ENCODE measurements around the gene RTN4RL2. TPM values are rescaled to one million over a fixed set of nuclear protein-coding genes. Genes with fewer than 3 reads are reported as not detected.

RTN4RL2 gene
- total RNA-seq, 1 experiment from 2014 or later: 4.6 TPM

DNA sequence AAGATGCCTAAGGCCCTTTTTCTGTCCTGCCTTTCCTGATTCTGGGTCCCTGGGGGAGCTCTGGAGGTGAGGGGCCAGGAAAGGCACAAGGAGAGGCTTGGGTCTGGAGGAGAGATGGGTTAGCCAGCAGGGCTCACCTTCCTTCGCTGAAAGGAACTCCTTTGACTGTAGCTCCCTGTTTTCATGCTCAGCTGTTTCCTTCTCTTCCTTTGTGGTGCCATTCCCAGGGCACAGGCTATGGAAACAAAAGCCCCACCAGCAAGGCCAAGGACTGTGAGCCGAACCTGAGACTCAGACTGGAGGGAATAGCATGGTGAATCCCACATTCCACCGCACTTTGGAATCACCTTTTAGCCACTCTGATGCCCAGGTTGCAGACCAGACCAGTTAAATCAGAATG, 43.9 kb upstream of the RTN4RL2 start:
- no peak for TF ChIP-seq EZH2 (IDR thresholded peaks at IDR 0.05; ENCODE audit: low read depth)
- TF ChIP-seq, protein P1, sequence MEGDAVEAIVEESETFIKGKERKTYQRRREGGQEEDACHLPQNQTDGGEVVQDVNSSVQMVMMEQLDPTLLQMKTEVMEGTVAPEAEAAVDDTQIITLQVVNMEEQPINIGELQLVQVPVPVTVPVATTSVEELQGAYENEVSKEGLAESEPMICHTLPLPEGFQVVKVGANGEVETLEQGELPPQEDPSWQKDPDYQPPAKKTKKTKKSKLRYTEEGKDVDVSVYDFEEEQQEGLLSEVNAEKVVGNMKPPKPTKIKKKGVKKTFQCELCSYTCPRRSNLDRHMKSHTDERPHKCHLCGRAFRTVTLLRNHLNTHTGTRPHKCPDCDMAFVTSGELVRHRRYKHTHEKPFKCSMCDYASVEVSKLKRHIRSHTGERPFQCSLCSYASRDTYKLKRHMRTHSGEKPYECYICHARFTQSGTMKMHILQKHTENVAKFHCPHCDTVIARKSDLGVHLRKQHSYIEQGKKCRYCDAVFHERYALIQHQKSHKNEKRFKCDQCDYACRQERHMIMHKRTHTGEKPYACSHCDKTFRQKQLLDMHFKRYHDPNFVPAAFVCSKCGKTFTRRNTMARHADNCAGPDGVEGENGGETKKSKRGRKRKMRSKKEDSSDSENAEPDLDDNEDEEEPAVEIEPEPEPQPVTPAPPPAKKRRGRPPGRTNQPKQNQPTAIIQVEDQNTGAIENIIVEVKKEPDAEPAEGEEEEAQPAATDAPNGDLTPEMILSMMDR (conservative IDR thresholded peaks at IDR 0.05): no peak
- no peak for DNase-seq
- Histone ChIP-seq H4K20me1 (ENCODE audit: insufficient read depth) (no peaks in the 10 kb centered on the region), H3K27ac (no peak overlapping the region), H2AFZ (no peak overlapping the region), H3K4me2 (no peak overlapping the region), H3K9me2 (ENCODE audit: insufficient read depth) (no peaks in the 10 kb centered on the region), H3K27me3 (ENCODE audit: insufficient read depth, low read depth) (no peaks in the 10 kb centered on the region), H3F3A (ENCODE audit: insufficient read depth, low read depth) (peaks cover 28% of the 10 kb centered on the region; the same call in 1 of the 2 replicates), H3K36me3 (ENCODE audit: low read depth) (peaks cover 56% of the 10 kb centered on the region), H3K4me1 (replicated peaks; ENCODE audit: insufficient read depth) (no peaks in the 10 kb centered on the region), H3K79me2 (ENCODE audit: low read depth) (0 out of 2 replicates have a peak, but pooled peaks cover 3% of the 10 kb centered on the region), H3K4me3 (no peak overlapping the region), H3K9me3 (ENCODE audit: insufficient read depth, low read depth) (no peaks in the 10 kb centered on the region)
- intact Hi-C loops (cut with micrococcal nuclease; ENCODE audit: unreplicated experiment): no loop called here
- POLR2A ChIA-PET (ENCODE audit: unreplicated experiment): no interaction called here
- CTCF ChIA-PET: no interaction called here
- no TSS peak for BruUV-seq (replicated peaks)

DNA sequence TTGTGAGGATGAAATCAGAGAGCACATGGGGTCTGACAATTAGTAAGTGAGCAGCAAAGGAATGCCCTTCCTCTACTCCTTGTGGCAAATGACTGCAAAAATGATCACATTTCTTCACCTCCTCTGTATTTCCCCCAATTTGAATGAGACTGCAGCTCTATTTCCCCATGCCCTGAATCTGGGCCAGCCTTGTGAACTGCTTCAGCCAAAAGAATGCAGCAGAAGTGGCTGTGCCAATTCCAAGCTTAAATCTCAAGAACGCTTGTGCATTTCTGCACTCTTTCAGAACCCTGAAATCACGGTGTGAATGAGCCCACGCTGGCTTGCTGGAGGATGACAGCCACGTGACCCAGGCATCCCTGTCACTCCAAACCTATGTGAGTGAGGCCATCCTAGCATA, 43.3 kb upstream of the RTN4RL2 start:
- intact Hi-C loops (cut with micrococcal nuclease; ENCODE audit: unreplicated experiment): no loop called here
- ChIA-PET POLR2A (ENCODE audit: unreplicated experiment) (no interaction called here), CTCF (no interaction called here)
- Histone ChIP-seq H3K79me2 (ENCODE audit: low read depth) (peaks cover 9% of the 10 kb centered on the region; the same call in 1 of the 2 replicates), H3K9me2 (ENCODE audit: insufficient read depth) (no peaks in the 10 kb centered on the region), H4K20me1 (ENCODE audit: insufficient read depth) (no peaks in the 10 kb centered on the region), H3K36me3 (ENCODE audit: low read depth) (peaks cover 56% of the 10 kb centered on the region), H3K27ac (no peak overlapping the region), H2AFZ (no peak overlapping the region), H3K4me1 (replicated peaks; ENCODE audit: insufficient read depth) (no peaks in the 10 kb centered on the region), H3K27me3 (ENCODE audit: insufficient read depth, low read depth) (no peaks in the 10 kb centered on the region), H3K9me3 (ENCODE audit: insufficient read depth, low read depth) (no peaks in the 10 kb centered on the region), H3F3A (ENCODE audit: insufficient read depth, low read depth) (peaks cover 26% of the 10 kb centered on the region; the same call in 1 of the 2 replicates), H3K4me2 (no peak overlapping the region), H3K4me3 (no peak overlapping the region)
- peak in 1 of 2 experiments; percentile 10 for DNase-seq
- TF ChIP-seq, protein P1 (conservative IDR thresholded peaks at IDR 0.05): no peak
- TF ChIP-seq EZH2 (IDR thresholded peaks at IDR 0.05; ENCODE audit: low read depth): no peak
- BruUV-seq (replicated peaks): no TSS peak

DNA sequence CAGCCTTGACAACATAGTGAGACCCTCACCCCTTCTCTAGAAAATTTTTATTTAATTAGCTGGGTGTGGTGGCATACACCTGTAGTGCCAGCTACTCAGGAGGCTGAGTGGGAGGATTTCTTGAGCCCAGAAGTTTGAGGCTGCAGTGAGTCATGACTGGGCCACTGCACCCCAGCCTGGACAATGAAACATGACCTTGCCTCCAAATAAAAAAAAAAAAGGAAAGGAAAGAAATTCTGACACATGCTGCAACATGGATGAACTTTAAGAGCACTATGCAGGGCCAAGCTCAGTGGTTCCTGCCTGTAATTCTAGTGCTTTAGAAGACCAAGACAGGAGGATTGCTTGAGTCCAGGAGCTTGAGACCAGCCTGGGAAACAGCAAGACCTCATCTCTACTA, 42.2 kb upstream of the RTN4RL2 start:
- H3K27ac ChIP-seq: no peak overlapping the region
- CTCF ChIA-PET: no interaction called here
- peaks cover 19% of the 10 kb centered on the region; the same call in 1 of the 2 replicates for H3K79me2 ChIP-seq (ENCODE audit: low read depth)
- H3K4me1 ChIP-seq (replicated peaks; ENCODE audit: insufficient read depth): no peaks in the 10 kb centered on the region
- intact Hi-C loops (cut with micrococcal nuclease; ENCODE audit: unreplicated experiment): no loop called here
- TF ChIP-seq, protein P1 (conservative IDR thresholded peaks at IDR 0.05): no peak
- TF ChIP-seq EZH2 (IDR thresholded peaks at IDR 0.05; ENCODE audit: low read depth): no peak
- no peaks in the 10 kb centered on the region for H3K9me2 ChIP-seq (ENCODE audit: insufficient read depth)
- peaks cover 60% of the 10 kb centered on the region for H3K36me3 ChIP-seq (ENCODE audit: low read depth)
- H3K27me3 ChIP-seq (ENCODE audit: insufficient read depth, low read depth): no peaks in the 10 kb centered on the region
- no TSS peak for BruUV-seq (replicated peaks)
- no peak overlapping the region for H2AFZ ChIP-seq
- H4K20me1 ChIP-seq (ENCODE audit: insufficient read depth): no peaks in the 10 kb centered on the region
- no peak overlapping the region for H3K4me2 ChIP-seq
- H3K9me3 ChIP-seq (ENCODE audit: insufficient read depth, low read depth): no peaks in the 10 kb centered on the region
- peaks cover 19% of the 10 kb centered on the region; the same call in 1 of the 2 replicates for H3F3A ChIP-seq (ENCODE audit: insufficient read depth, low read depth)
- H3K4me3 ChIP-seq: no peak overlapping the region
- POLR2A ChIA-PET (ENCODE audit: unreplicated experiment): no interaction called here
- DNase-seq: peak in 1 of 2 experiments; percentile 34

All from PC-9 (cell line).